Testis (tissue), 3 donors: Measurements from ENCODE around the gene UBE2J1. TPM values are rescaled to one million over a fixed set of nuclear protein-coding genes. Genes with fewer than 3 reads are reported as not detected.

Source experiments
- DNase-seq: peaks from one replicate; pipeline ENCODE4 v3.0.0-alpha.2; 2019
- H3K27ac ChIP-seq, 2 donors: fragments of 200-600 bp; sonication (generic); one replicate each; pipeline ENCODE4 v1.5.1; 2019
- H3K27me3 ChIP-seq: fragments of 200-600 bp; sonication (generic); one replicate; pipeline ENCODE4 v1.5.1; 2019
- H3K36me3 ChIP-seq: fragments of 200-600 bp; sonication (generic); one replicate; pipeline ENCODE4 v1.5.1; 2017; ENCODE audit warnings: low read depth; ENCODE audit errors: missing control alignments
- H3K4me1 ChIP-seq: fragments of 200-600 bp; sonication (generic); one replicate; pipeline ENCODE4 v1.5.1; 2019
- H3K4me3 ChIP-seq, 2 donors: fragments of 200-600 bp; sonication (generic); one replicate each; pipeline ENCODE4 v1.5.1; 2017 to 2019
- H3K9me3 ChIP-seq: fragments of 200-600 bp; sonication (generic); one replicate; pipeline ENCODE4 v1.5.1; 2017
- POLR2A ChIP-seq: fragments of 450-650 bp; IDR thresholded peaks from one replicate; pipeline ENCODE4 v1.6.1; 2017; ENCODE audit warnings: antibody characterized with exemption, mild to moderate bottlenecking, moderate library complexity
- WGBS, 2 donors: methylation state at CpG; one replicate each; pipeline ENCODE4 v1.1.5; 2018; 5-methylcytosine and 5-hydroxymethylcytosine counted together
- intact Hi-C: fragments of 100-400 bp; cut with DNase I; formaldehyde crosslinking; loops from one replicate; pipeline ENCODE4 v1.15.1; 2023; ENCODE audit warnings: low total_unique reads
- polyA plus RNA-seq: library from polyadenylated mRNA; stranded (reverse); fragments of 350-450 nt; fragmentation: Illumina TruSeq; extraction: RNeasy Lipid Tissue Mini Kit (QIAGEN cat#74804); gene quantifications from one replicate; pipeline ENCODE4 v1.2.3, GENCODE V29; 2014; ENCODE audit warnings: low read depth, low replicate concordance; ENCODE audit not compliant: insufficient read depth
- total RNA-seq, 2 donors: library from RNA; depleted of rRNA; stranded (reverse); fragments of >200 nt; gene quantifications; one replicate each; pipeline ENCODE4 v1.2.3, GENCODE V29; 2016
- TF ChIP-seq, protein P1 (sequence below), 3 experiments: fragments of 450-650 bp in 2 of 3; fragments of 200-600 bp in 1 of 3; sonication (generic) in 1 of 3; IDR thresholded peaks; one replicate each; pipeline ENCODE4 v1.5.1; 2016 to 2019; ENCODE audit warnings: antibody characterized with exemption in 3 of 3, mild to moderate bottlenecking in 2 of 3, moderate library complexity in 1 of 3

UBE2J1 gene
- total and polyA plus RNA-seq, 3 donors from 2014 or later: 28.7 to 47.3 (median 38.4) TPM

DNA sequence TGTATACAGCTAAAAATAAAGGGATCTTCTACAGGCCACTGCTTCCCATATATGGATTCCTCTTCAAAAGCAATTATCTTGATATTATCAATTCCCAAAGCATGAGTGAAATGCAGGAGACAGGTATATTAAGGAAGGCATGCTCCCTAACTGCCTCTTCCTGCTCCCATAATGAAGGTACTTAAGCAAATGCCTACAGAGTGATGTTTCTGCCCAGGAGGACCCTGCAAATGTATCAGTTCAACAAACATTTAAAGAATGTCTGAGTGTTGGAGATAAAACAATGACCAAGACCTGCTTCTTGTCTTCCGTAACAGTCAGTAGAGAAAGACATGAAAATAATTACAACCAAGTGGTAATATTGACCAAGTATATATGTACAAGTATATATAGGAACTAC, 4.2 kb downstream of the UBE2J1 start:
- no peak for DNase-seq
- WGBS, 2 donors: 56 to 82% methylated on average over 1 of the region's 1 CpG
- no peak for TF ChIP-seq POLR2A
- TF ChIP-seq, protein P1, sequence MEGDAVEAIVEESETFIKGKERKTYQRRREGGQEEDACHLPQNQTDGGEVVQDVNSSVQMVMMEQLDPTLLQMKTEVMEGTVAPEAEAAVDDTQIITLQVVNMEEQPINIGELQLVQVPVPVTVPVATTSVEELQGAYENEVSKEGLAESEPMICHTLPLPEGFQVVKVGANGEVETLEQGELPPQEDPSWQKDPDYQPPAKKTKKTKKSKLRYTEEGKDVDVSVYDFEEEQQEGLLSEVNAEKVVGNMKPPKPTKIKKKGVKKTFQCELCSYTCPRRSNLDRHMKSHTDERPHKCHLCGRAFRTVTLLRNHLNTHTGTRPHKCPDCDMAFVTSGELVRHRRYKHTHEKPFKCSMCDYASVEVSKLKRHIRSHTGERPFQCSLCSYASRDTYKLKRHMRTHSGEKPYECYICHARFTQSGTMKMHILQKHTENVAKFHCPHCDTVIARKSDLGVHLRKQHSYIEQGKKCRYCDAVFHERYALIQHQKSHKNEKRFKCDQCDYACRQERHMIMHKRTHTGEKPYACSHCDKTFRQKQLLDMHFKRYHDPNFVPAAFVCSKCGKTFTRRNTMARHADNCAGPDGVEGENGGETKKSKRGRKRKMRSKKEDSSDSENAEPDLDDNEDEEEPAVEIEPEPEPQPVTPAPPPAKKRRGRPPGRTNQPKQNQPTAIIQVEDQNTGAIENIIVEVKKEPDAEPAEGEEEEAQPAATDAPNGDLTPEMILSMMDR (IDR thresholded peaks at IDR 0.05): no peak
- no peaks in the 10 kb centered on the region for H3K27me3 ChIP-seq
- H3K9me3 ChIP-seq: no peaks in the 10 kb centered on the region
- no peak overlapping the region for H3K4me3 ChIP-seq
- H3K27ac ChIP-seq: no peak overlapping the region
- no peaks in the 10 kb centered on the region for H3K36me3 ChIP-seq
- intact Hi-C loops: no loop called here
- peaks cover 27% of the 10 kb centered on the region for H3K4me1 ChIP-seq

DNA sequence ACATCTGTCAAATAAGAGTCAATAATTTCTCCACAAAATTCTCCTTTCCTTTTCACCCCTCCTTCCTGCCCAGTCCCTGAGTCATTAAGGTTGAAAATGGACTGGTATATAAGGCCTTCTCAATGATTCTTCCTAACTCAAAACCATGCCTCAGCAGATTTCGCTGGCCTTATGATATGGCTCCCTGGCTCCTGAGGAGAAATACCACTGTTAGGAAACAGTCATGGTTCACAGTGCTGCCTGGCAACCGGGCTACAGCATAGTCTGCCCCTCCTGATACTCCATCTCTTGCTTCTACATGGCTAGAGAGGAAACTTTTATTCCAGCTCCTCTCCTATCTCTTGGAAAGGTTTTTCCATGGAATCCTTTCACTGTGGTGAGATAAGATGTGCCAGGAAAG, 4.7 kb downstream of the UBE2J1 start:
- WGBS, 2 donors: 87 to 95% methylated on average over 2 of the region's 2 CpGs
- Histone ChIP-seq H3K36me3 (no peaks in the 10 kb centered on the region), H3K4me1 (peaks cover 27% of the 10 kb centered on the region), H3K9me3 (no peaks in the 10 kb centered on the region), H3K4me3 (no peak overlapping the region), H3K27ac (no peak overlapping the region), H3K27me3 (no peaks in the 10 kb centered on the region)
- no peak for DNase-seq
- no peak for TF ChIP-seq POLR2A
- TF ChIP-seq, protein P1 (IDR thresholded peaks at IDR 0.05): no peak
- intact Hi-C loops: no loop called here

DNA sequence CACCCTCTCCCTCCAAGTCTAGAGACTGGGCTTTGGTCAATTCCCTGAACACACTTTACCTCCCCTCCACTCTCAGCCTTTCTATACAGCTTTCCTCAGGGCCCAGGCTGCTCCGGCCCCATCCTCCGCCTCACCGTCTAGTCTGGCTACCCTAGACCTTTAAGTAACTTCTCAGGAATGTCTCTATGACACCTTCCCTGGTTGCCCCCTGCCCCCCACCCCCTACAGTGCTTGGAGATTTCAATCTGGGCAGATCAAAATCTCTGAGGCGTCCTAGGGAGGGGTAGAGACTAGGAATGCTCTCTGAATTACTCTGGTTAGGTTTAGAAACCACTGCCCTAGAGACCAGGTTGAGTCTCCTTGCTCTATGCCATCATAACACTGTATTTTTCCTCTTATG, 6.1 kb downstream of the UBE2J1 start:
- no peak for TF ChIP-seq POLR2A
- TF ChIP-seq, protein P1 (IDR thresholded peaks at IDR 0.05): no peak
- WGBS, 2 donors: 84 to 91% methylated on average over 4 of the region's 4 CpGs
- no peak overlapping the region for H3K4me3 ChIP-seq
- peaks cover 23% of the 10 kb centered on the region for H3K4me1 ChIP-seq
- no peaks in the 10 kb centered on the region for H3K9me3 ChIP-seq
- DNase-seq: no peak
- no peaks in the 10 kb centered on the region for H3K27me3 ChIP-seq
- no peaks in the 10 kb centered on the region for H3K36me3 ChIP-seq
- intact Hi-C loops: no loop called here
- no peak overlapping the region for H3K27ac ChIP-seq

DNA sequence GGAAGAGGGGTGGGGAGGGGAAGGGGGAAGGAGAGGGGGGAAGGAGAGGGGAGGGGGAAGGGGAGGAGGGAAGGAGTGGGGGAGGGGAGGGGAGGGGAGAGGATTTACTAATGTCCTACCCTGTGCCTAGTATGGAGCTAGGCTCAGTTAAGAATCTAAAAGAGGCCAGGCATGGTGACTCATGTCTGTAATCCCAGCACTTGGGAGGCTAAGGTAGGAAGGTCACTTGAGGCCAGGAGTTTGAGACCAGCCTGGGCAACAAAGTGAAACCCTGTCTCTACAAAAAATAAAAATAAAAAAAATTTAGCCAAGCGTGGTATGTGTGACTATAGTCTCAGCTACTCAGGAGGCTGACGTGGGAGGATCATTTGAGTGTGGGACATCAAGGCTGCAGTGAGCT, 13.0 kb downstream of the UBE2J1 start:
- Histone ChIP-seq H3K4me3 (no peak overlapping the region), H3K9me3 (no peaks in the 10 kb centered on the region), H3K4me1 (no peaks in the 10 kb centered on the region), H3K36me3 (no peaks in the 10 kb centered on the region), H3K27ac (no peak overlapping the region), H3K27me3 (no peaks in the 10 kb centered on the region)
- DNase-seq: no peak
- intact Hi-C loops: no loop called here
- no peak for TF ChIP-seq POLR2A
- TF ChIP-seq, protein P1 (IDR thresholded peaks at IDR 0.05): no peak
- 80 to 85% methylated on average over 2 of the region's 2 CpGs for whole genome bisulfite sequencing, 2 donors

GRCh38 chr6:89335164-89335563, 17.4 kb downstream of the UBE2J1 start:
- Histone ChIP-seq H3K36me3 (no peaks in the 10 kb centered on the region), H3K27me3 (no peaks in the 10 kb centered on the region), H3K9me3 (no peaks in the 10 kb centered on the region), H3K27ac (no peak overlapping the region), H3K4me1 (no peaks in the 10 kb centered on the region), H3K4me3 (no peak overlapping the region)
- no peak for DNase-seq
- TF ChIP-seq, protein P1 (IDR thresholded peaks at IDR 0.05): no peak
- no peak for TF ChIP-seq POLR2A
- intact Hi-C loops: no loop called here
- WGBS, 2 donors: 82 to 91% methylated on average over 3 of the region's 3 CpGs
